Stimulated activated naive CD4-positive, alpha-beta T cell treated with Interleukin-2 at 50 U/mL for 16 hours (primary cell): Measurements from ENCODE around the gene PRRT1.
A peak's percentile ranks its signal among the peaks of the same experiment; 100 is the strongest.
"Not testable (repeated sequence)": the region's sequence is repeated elsewhere in the genome, so short reads cannot be mapped to it uniquely, and the experiment has no call there.

Experiments used
- DNase-seq: peaks from one replicate; lab custom pipeline; 2025; lab: John Stamatoyannopoulos, UW

Gene PRRT1

DNA sequence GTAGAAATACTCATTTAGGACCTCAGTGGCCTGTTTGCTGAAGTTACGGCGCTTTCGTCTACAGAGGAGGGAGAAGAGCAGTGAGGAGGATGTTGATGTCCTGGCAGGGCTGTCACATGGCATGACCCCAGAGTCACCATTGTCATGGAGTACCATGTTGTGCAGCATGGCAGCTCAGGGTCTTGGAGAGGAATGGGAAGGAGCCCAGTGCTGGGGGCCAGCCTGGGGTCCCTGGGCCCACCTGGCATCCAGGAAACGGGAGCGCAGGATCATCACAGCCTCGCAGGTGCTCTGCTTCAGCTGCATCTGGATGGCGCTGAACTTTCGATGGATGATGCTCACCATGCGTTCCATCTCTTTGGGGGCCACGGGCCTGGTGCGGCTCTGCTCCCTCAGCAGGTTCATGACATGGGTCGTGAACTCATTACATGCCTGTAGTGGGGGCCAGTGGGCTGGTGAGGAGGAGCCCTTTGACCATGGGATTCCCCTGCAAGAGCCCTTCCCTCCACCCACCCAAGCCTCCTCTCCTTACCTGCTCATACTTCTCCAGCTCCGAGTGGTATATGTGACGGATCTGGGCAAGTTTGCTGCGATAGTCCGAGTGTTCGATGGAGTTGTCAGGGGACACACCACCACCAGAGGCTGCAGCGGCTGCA lies 36.1 kb upstream of the PRRT1 start:
- not testable (repeated sequence) for DNase-seq

- no peak for DNase-seq
These were observed 35.4 kb upstream of the PRRT1 start for GRCh38 chr6:32187009-32187709.

DNA sequence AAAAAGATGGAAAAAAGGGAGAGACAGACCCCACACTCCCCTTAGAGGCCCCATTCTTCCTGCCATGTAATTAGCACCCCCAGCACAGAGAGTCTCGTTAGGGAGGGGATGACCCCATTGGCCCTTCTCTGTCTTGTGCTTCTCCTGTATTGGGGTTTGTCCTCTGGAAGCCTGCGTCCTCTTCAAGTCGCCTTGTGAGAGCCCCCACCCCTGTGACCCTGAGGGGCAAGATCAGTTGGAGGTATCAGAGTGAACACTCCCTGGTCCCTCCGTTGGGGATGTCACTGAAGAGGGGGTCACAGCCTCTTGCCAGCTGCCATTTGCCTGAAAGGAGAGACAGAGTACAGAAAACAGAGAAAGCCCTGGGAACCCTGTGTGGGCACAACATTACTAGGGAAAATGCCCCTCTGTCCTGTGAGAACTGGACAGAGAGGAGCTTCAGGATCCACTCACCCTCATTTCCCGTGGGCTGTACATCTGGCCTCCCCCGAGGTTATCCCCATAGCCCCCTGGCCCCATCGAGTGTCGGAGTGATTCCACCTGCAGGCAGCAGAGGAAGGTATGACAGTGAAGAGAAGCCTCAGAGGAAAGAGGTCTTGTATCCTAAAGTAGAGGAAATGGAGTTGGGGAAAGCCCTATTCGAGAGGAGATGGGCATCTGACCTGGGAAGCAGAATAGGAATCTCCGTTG lies 34.6 kb upstream of the PRRT1 start:
- not testable (repeated sequence) for DNase-seq

GRCh38 chr6:32185681-32186131 lies 34.0 kb upstream of the PRRT1 start:
- peak; percentile 69 for DNase-seq

DNA sequence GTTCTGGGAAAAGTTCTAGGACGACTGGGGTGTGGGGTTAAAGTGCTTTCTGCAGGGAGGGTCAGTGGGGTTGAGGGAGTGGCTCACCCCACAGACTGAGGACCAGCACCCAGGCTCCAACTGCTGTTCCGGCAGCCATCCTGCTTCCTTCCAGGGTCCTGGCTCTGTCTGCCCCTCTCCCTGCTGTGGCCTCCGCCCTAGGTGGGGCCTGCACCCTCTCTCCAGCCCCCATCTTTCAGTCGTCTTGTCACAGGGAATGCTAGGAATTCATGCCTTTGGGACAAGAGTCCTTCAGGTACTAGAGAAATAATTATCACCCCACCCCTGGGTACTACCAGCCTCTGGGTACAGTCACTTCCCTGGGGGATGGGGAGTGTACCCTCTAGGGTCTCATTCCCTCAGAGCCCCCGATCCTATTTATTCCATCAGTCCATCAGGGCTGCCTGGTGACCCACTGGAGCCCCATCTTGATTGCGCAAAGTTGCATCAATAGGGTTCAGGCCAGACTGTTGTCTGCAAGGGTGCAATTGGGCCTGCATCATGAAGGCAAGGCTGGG lies 32.4 kb upstream of the PRRT1 start, which contains the start of gene AGER:
Gene AGER (minus strand): TSS at position 170 of the 557 bp plus-strand sequence. CDS start 31 bp downstream, at position 139.
- DNase-seq, result no peak

DNA sequence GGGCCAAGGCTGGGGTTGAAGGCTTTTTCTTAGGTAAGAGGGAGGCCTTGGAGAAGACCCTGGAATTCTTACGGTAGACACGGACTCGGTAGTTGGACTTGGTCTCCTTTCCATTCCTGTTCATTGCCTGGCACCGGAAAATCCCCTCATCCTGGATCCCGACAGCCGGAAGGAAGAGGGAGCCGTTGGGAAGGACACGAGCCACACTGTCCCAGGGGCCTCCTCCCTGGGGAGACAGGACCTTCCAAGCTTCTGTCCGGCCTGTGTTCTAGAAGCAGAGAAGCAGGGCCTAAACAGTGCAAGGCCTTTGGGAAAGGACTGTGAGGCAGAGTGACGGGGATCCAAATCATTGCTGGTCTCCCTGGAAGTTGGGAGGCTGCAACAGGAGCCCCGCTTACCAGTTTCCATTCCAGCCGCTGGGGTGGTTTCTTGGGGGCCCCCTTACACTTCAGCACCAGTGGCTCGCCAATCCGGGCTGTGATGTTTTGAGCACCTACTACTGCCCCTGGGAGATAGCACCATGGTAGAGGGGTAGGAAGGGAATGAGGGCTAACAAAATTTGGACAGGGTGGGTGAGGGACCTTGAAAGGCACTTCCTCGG lies 31.8 kb upstream of the PRRT1 start:
- DNase-seq, result no peak

- DNase-seq, result no peak
These were observed 31.3 kb upstream of the PRRT1 start for GRCh38 chr6:32183030-32183429.

DNA sequence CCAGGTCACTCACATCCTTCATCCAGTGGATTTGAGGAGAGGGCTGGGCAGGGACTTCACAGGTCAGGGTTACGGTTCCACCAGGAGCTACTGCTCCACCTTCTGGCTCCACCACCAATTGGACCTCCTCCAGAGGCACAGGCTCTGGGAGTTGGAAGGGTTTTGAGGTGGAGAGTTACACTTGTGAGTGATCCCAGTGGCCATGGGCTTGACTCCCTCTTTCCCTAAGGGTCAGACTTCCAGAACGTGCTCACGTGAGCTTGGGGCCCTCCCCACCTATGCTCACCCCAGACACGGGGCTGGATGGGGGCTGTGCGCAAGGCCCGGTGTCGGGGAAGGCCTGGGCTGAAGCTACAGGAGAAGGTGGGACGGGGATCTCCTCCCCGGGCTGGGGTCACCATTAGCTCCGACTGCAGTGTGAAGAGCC lies 30.8 kb upstream of the PRRT1 start:
- DNase-seq, result no peak

DNA sequence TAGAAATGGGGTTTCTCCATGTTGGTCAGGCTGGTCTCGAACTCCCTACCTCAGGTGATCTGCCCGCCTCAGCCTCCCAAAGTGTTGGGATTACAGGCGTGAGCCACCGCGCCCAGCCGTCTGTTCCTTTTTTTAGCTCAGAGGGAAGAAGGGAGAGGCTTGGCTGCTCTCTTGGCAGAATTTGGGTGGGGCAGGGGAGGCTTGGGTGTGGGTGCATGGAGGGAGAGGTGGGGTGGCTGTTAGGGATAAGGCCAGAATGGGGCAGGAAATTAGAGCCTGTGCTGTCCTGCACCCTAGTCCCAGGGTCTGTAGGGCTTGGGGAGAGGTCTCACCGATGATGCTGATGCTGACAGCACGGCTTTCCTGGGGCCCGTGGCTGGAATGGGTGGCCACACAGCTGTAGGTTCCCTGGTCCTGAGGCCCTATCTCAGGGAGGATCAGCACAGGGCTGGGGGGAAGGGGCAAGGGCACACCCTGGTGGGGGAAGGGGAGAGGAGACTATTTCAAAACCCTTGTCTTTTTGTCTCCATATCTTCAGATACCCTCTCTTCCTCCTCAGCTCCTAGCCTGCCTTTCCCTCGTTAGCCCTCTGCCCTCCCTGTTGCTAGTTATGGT lies 30.3 kb upstream of the PRRT1 start:
- no peak for DNase-seq

DNA sequence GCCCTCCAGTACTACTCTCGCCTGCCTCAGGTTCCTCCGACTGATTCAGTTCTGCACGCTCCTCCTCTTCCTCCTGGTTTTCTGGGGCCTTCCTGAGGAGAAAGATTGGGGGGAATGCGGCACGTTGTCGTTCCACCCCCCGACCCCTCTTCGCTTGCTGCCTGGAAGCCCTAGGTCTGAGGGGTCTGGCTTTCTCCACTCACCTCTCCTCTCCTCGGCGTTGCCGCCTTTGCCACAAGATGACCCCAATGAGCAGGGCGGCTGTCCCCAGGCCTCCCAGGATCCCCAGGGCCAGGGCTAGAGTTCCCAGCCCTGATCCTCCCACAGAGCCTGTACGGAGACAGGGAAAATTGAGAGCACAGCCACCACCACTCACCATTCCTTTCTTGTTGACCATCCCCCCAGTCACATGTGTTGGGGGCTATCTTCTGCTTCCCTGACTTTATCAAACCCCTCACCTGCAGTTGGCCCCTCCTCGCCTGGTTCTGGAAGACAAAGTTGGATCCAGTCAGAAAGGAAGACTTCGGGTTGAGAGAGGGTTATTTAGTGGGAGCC lies 29.5 kb upstream of the PRRT1 start:
- DNase-seq, result no peak

DNA sequence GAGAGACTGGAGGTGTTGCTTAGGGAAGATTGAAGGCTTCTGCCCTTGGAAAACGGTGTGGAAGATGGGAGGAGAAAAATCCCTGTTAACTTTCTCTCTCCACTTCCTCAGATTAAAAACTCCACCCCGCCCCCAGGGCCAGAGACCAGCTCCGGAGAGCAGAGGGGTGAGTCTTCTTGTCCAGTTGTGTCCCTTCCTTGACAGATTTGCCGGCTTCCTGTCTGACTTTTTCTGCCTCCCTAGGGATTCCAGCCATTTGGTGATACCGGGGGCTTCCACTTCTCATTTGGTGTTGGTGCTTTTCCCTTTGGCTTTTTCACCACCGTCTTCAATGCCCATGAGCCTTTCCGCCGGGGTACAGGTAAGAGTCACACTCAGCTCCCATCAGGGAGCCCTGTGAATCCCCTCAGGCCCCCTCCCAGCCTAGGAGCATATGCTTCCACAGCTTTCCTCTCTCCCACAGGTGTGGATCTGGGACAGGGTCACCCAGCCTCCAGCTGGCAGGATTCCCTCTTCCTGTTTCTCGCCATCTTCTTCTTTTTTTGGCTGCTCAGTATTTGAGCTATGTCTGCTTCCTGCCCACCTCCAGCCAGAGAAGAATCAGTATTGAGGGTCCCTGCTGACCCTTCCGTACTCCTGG lies 28.1 kb upstream of the PRRT1 start:
- DNase-seq, result no peak

DNA sequence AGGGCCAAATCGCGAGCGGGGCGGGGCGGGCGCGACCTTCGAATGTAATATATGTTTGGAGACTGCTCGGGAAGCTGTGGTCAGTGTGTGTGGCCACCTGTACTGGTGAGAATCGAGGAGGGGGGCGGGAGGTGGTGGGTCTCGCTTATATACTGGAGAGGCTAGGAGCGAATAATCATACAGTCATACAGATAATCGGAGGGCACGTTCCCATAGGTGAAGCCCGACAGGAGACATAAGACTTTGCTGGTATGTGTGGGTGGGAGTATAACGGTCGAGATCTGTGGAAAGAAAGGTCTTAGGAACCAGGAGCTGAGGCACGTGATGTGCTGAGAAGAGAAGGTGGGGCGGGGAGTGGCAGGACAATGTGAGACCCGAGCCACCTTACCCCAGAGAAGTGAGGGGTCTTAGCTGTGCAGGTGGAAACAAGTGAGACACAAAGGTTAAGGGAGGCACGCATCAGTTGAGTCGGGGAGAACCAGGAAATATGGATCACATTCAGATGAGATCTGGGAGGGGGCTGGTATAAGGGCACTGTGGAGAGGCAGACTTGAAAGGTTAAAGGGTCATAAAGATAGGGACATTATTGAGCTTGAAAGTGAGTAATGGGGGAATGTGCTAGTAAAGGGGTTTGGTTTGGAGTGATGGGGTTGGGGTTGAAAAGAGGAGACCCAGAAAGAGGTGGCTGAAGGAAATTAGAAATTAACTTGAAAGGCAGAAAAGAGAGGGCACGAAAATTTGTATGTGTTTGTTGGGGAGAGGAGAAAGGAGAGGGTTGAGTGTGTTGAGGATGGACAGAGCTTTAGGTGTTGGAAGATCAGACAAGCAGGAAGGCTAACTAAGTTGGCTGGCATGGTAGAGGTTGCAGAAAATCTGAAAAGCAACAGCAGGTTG lies 27.1 kb upstream of the PRRT1 start:
- no peak for DNase-seq

GRCh38 chr6:32177788-32178546 lies 26.2 kb upstream of the PRRT1 start, which contains the start of gene RNF5:
Gene RNF5 (plus strand): TSS chr6:32178405. CDS start chr6:32178512, 107 bp downstream.
- peak; percentile 92 for DNase-seq

DNA sequence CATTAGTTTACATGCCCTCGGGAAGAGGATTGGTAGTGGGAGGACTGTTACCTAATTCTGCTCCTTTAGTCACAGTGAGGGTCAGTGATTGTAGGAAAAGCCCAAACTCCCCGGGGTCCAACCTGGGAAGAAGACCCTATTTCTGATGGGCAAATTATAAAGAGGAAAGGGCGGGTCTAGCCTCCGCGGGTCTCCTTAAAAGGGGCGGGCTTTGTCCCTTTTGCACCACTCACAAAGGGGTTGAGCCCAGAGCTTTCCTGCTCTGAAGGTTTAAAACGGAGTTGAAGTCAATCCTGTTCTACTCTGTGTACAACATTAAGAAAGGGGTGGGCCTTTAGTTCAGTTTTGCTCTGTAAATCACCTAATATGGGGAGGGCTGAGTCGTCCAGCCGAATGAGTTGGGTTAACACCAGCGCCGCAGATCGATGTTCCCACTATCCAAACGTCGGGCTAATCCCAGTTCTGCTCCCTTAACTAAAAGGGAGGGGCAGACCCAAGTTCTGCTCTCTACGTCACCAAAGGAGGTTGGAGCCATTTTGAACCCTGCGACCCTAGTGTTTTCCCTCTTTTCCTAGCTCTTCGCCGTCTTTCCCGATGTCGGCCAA lies 25.5 kb upstream of the PRRT1 start:
- peak; percentile 53 for DNase-seq

- DNase-seq, result no peak
These were observed 24.9 kb upstream of the PRRT1 start for GRCh38 chr6:32176476-32177182.

DNA sequence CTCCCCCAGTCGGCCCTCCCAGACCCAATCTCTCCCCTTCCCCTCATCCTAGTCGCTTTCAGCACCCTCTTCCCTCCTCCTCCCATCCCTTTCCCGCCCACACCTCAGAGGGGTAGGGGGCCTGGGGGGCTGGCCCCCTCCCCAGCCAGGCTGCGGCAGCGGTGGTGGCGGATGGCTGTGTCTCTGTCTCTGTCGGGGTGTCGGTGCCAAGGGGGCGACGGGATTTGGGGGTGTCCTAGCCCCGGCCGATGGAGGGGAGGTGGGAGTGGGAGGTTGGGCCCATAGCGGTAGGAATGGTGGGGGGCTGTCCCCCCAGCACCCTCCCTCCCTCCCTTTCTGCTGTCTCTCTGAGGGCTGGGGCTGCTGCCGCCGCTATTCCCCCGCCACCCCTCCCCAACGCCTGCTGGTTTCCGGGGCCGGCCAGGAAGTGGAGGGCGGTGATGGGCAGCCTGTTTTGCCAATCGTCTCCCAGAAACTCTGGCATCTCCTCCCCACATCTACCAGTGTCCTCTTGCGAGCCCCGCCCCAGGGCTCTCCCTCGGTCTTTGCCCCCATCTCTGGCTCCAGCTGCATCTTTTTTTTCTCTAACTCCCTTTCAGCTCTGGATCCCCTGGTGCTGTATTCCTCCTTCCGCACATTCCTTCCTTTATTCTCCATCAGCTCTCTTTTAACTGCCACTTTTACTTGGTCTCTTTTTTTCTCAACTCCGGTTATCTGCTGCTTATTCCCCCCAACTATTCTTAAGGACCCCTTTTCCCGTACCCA lies 24.2 kb upstream of the PRRT1 start, which contains the start of gene AGPAT1:
Gene AGPAT1 (minus strand): TSS at position 374 of the 765 bp plus-strand sequence. CDS start 4,588 bp downstream, outside the sequence.
- DNase-seq, result peak; percentile 95

- no peak for DNase-seq
These were observed 23.6 kb upstream of the PRRT1 start for GRCh38 chr6:32175322-32175710.
